ENCODE measurements around the gene ROR1.
"Not testable (repeated sequence)": the region's sequence is repeated elsewhere in the genome, so short reads cannot be mapped to it uniquely, and the experiment has no call there.

Gene ROR1

GRCh38 chr1:63779338-63780211 lies 5.8 kb downstream of the ROR1 start:
- DNase-seq (ENCODE audit: extremely low read depth, low read depth), result peak; percentile 36

DNA sequence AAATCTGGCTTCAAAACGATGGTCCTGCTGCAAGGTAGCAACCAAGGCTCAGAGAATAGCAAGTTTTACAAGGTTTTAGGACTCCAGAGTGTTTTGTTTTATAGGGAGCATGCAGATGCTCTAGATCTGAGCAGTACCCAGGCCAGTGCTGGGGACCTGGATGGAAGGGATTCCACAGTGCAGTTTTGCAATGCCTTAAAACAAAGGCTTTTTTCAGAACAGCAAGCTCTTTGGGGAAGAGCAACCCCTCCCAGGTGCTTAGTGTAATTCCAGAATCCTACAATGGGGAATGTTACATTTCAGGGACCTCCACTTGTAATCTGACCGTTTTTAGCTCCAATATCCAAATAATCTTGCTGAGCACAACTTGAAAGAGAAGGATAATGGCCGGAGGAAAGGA lies 6.7 kb downstream of the ROR1 start:
- TF ChIP-seq, protein P1, sequence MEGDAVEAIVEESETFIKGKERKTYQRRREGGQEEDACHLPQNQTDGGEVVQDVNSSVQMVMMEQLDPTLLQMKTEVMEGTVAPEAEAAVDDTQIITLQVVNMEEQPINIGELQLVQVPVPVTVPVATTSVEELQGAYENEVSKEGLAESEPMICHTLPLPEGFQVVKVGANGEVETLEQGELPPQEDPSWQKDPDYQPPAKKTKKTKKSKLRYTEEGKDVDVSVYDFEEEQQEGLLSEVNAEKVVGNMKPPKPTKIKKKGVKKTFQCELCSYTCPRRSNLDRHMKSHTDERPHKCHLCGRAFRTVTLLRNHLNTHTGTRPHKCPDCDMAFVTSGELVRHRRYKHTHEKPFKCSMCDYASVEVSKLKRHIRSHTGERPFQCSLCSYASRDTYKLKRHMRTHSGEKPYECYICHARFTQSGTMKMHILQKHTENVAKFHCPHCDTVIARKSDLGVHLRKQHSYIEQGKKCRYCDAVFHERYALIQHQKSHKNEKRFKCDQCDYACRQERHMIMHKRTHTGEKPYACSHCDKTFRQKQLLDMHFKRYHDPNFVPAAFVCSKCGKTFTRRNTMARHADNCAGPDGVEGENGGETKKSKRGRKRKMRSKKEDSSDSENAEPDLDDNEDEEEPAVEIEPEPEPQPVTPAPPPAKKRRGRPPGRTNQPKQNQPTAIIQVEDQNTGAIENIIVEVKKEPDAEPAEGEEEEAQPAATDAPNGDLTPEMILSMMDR (IDR thresholded peaks at IDR 0.05; ENCODE audit: low read depth, low read length, missing control alignments), result no peak
- no peak for DNase-seq (ENCODE audit: extremely low read depth, low read depth)

More at GRCh38 chr1:63779338-63780211, 5.8 kb downstream of the ROR1 start:
- no peak overlapping the region for H3K4me3 ChIP-seq (replicated peaks; ENCODE audit: low read depth, low read length)
- TF ChIP-seq, protein P1 (IDR thresholded peaks at IDR 0.05; ENCODE audit: low read depth, low read length, missing control alignments), result no peak

DNA sequence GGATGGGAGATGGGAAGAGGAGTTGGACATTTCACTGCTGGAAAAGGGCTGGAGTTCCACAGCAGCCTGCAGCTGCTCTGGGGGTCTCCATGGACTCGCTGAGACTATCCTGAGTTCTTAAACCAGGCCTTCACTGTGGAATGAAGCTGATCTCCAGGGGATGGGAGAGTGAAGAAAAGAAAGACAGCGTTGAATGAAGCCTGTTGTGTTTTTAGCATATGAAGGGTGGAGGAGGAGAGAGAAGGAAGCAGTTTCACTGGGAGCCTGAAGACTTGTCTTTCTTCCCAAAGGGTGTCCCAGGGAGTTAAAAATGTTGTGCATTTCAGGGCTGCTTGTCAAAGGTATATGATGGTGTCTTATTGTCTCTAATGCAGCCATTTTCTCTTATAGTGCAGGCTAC lies 9.2 kb downstream of the ROR1 start:
- no peak for DNase-seq (ENCODE audit: extremely low read depth, low read depth)
- TF ChIP-seq, protein P1 (IDR thresholded peaks at IDR 0.05; ENCODE audit: low read depth, low read length, missing control alignments), result no peak
- H3K4me3 ChIP-seq (replicated peaks; ENCODE audit: low read depth, low read length), result no peak overlapping the region

More for the DNA sequence above, 6.7 kb downstream of the ROR1 start:
- no peak overlapping the region for H3K4me3 ChIP-seq (replicated peaks; ENCODE audit: low read depth, low read length)

DNA sequence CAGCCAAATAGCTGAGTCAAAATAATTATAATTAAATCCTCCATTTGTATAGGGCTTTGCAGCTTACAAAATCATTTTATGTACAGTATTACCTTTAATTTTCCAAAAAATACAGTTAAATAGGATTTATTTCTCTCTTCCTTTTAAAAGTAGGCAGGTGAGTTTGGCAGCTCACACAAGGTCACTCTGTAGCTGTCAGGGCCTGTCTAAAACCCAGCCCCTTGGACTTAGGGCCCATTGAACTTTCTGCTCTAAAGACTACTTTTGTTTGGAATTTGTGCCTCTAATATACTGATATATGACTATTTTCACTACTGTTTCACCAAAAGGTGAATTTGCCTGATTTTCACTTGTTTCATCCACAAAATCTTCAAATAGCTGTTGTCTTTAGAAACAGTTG lies 10.3 kb downstream of the ROR1 start:
- no peak overlapping the region for H3K4me3 ChIP-seq (replicated peaks; ENCODE audit: low read depth, low read length)
- TF ChIP-seq, protein P1 (IDR thresholded peaks at IDR 0.05; ENCODE audit: low read depth, low read length, missing control alignments), result no peak
- DNase-seq (ENCODE audit: extremely low read depth, low read depth), result no peak

- no peak overlapping the region for H3K4me3 ChIP-seq (replicated peaks; ENCODE audit: low read depth, low read length)
- TF ChIP-seq, protein P1 (IDR thresholded peaks at IDR 0.05; ENCODE audit: low read depth, low read length, missing control alignments), result no peak
- DNase-seq (ENCODE audit: extremely low read depth, low read depth), result no peak
Observed at GRCh38 chr1:63784489-63785390, 10.9 kb downstream of the ROR1 start.

GRCh38 chr1:63787270-63787669 lies 13.5 kb downstream of the ROR1 start:
- not testable (repeated sequence) for DNase-seq (ENCODE audit: extremely low read depth, low read depth); H3K4me3 ChIP-seq (replicated peaks; ENCODE audit: low read depth, low read length)

DNA sequence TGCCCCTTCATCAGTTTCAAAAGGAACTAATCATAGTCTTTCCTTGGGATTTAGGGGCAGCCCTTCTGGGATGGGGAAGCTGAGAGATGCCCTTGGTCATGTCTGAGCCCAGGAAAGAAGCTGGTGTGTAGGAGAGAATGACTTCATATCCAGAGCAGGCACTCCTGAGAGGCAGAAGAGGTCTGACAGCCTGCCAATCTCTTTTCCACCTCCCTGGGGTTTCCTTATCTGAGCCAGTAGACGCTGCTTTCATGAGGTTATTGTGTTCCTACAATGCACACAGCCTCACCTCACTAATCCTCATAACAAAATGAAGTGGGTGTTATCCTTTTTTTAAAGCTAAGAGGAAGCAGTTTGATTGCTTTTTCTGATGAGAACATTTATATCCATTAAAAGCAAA lies 14.1 kb downstream of the ROR1 start:
- TF ChIP-seq, protein P1 (IDR thresholded peaks at IDR 0.05; ENCODE audit: low read depth, low read length, missing control alignments), result no peak
- no peak overlapping the region for H3K4me3 ChIP-seq (replicated peaks; ENCODE audit: low read depth, low read length)
- no peak for DNase-seq (ENCODE audit: extremely low read depth, low read depth)
